Ectodermal cell (in vitro differentiated cells): Measurements from ENCODE around the gene GPR15.

Experiments
- H3K27ac ChIP-seq: 2 replicates; pipeline ENCODE4 v1.7.0; 2013; ENCODE audit warnings: mild to moderate bottlenecking, low read depth, low read length; ENCODE audit not compliant: insufficient read depth, poor library complexity, severe bottlenecking
- H3K27me3 ChIP-seq: 2 replicates; pipeline ENCODE4 v1.7.0; 2013; ENCODE audit warnings: mild to moderate bottlenecking, low read length; ENCODE audit not compliant: insufficient read depth, control insufficient read depth, poor library complexity, severe bottlenecking
- H3K36me3 ChIP-seq: one replicate; pipeline ENCODE4 v1.7.0; 2013; ENCODE audit warnings: low read length; ENCODE audit not compliant: control insufficient read depth, insufficient read depth
- H3K4me1 ChIP-seq: one replicate; pipeline ENCODE4 v1.7.0; 2013; ENCODE audit warnings: low read length; ENCODE audit not compliant: control insufficient read depth, insufficient read depth
- H3K4me3 ChIP-seq: 2 replicates; pipeline ENCODE4 v1.7.0; 2013; ENCODE audit warnings: low read depth, low read length, control low read depth; ENCODE audit not compliant: insufficient read depth
- H3K9me3 ChIP-seq: 2 replicates; pipeline ENCODE4 v1.7.0; 2013; ENCODE audit warnings: mild to moderate bottlenecking, low read length, moderate library complexity; ENCODE audit not compliant: control insufficient read depth
- WGBS, 2 experiments: methylation state at CpG; one replicate each; pipeline ENCODE4 v1.1.7; 2013; ENCODE audit warnings: missing lambda C conversion rate in 2 of 2; 5-methylcytosine and 5-hydroxymethylcytosine counted together

The GPR15 gene

GRCh38 chr3:98545940-98546339 lies 14.2 kb downstream of the GPR15 start:
- Histone ChIP-seq H3K9me3 (no peaks in the 10 kb centered on the region), H3K4me3 (no peak overlapping the region), H3K27me3 (no peaks in the 10 kb centered on the region), H3K27ac (no peak overlapping the region), H3K36me3 (no peaks in the 10 kb centered on the region), H3K4me1 (no peaks in the 10 kb centered on the region)
- 88 to 92% methylated on average over 5 of the region's 5 CpGs for whole genome bisulfite sequencing, 2 experiments

GRCh38 chr3:98548544-98548943 lies 16.8 kb downstream of the GPR15 start:
- Histone ChIP-seq H3K9me3 (no peaks in the 10 kb centered on the region), H3K4me1 (no peaks in the 10 kb centered on the region), H3K27me3 (no peaks in the 10 kb centered on the region), H3K4me3 (no peak overlapping the region), H3K27ac (no peak overlapping the region), H3K36me3 (no peaks in the 10 kb centered on the region)
- WGBS, 2 experiments: 92 to 97% methylated on average over 4 to 5 of the region's 5 CpGs

GRCh38 chr3:98550833-98551232 lies 19.1 kb downstream of the GPR15 start:
- 91 to 93% methylated on average over 3 of the region's 3 CpGs for whole genome bisulfite sequencing, 2 experiments
- Histone ChIP-seq H3K27me3 (no peaks in the 10 kb centered on the region), H3K36me3 (no peaks in the 10 kb centered on the region), H3K9me3 (no peaks in the 10 kb centered on the region), H3K4me3 (no peak overlapping the region), H3K27ac (no peak overlapping the region), H3K4me1 (no peaks in the 10 kb centered on the region)

GRCh38 chr3:98551236-98551635 lies 19.5 kb downstream of the GPR15 start:
- H3K4me1 ChIP-seq: no peaks in the 10 kb centered on the region
- H3K27ac ChIP-seq: no peak overlapping the region
- H3K9me3 ChIP-seq: no peaks in the 10 kb centered on the region
- H3K27me3 ChIP-seq: no peaks in the 10 kb centered on the region
- no peak overlapping the region for H3K4me3 ChIP-seq
- H3K36me3 ChIP-seq: no peaks in the 10 kb centered on the region
- WGBS, 2 experiments: 95 to 96% methylated on average over 2 of the region's 2 CpGs

- Histone ChIP-seq H3K4me1 (no peaks in the 10 kb centered on the region), H3K36me3 (no peaks in the 10 kb centered on the region), H3K27ac (no peak overlapping the region), H3K27me3 (no peaks in the 10 kb centered on the region), H3K9me3 (no peaks in the 10 kb centered on the region), H3K4me3 (no peak overlapping the region)
- WGBS, 2 experiments: 91 to 100% methylated on average over 1 to 3 of the region's 3 CpGs
Observed at GRCh38 chr3:98551754-98552153, 20.0 kb downstream of the GPR15 start.

GRCh38 chr3:98552232-98553020 lies 20.6 kb downstream of the GPR15 start:
- Histone ChIP-seq H3K4me3 (no peak overlapping the region), H3K36me3 (no peaks in the 10 kb centered on the region), H3K9me3 (no peaks in the 10 kb centered on the region), H3K27me3 (no peaks in the 10 kb centered on the region), H3K4me1 (no peaks in the 10 kb centered on the region), H3K27ac (no peak overlapping the region)
- 86 to 87% methylated on average over 4 of the region's 4 CpGs for WGBS, 2 experiments

- Histone ChIP-seq H3K9me3 (no peaks in the 10 kb centered on the region), H3K36me3 (no peaks in the 10 kb centered on the region), H3K27me3 (no peaks in the 10 kb centered on the region), H3K4me3 (no peak overlapping the region), H3K4me1 (no peaks in the 10 kb centered on the region), H3K27ac (no peak overlapping the region)
- 92 to 98% methylated on average over 5 to 6 of the region's 6 CpGs for WGBS, 2 experiments
Observed at GRCh38 chr3:98553021-98553563, 21.3 kb downstream of the GPR15 start.

- Histone ChIP-seq H3K27ac (no peak overlapping the region), H3K9me3 (no peaks in the 10 kb centered on the region), H3K4me3 (no peak overlapping the region), H3K4me1 (no peaks in the 10 kb centered on the region), H3K36me3 (no peaks in the 10 kb centered on the region), H3K27me3 (no peaks in the 10 kb centered on the region)
- WGBS, 2 experiments: 100% methylated on average over 1 of the region's 2 CpGs
Observed at GRCh38 chr3:98553753-98554152, 22.0 kb downstream of the GPR15 start.

- Histone ChIP-seq H3K4me1 (no peaks in the 10 kb centered on the region), H3K27ac (no peak overlapping the region), H3K9me3 (no peaks in the 10 kb centered on the region), H3K27me3 (no peaks in the 10 kb centered on the region), H3K4me3 (no peak overlapping the region), H3K36me3 (no peaks in the 10 kb centered on the region)
- 62 to 100% methylated on average over 1 of the region's 2 CpGs for WGBS, 2 experiments
Observed at GRCh38 chr3:98554580-98554979, 22.8 kb downstream of the GPR15 start.

GRCh38 chr3:98555025-98555379 lies 23.2 kb downstream of the GPR15 start:
- no peak overlapping the region for H3K27ac ChIP-seq
- no peak overlapping the region for H3K4me3 ChIP-seq
- no peaks in the 10 kb centered on the region for H3K27me3 ChIP-seq
- no peaks in the 10 kb centered on the region for H3K4me1 ChIP-seq
- no peaks in the 10 kb centered on the region for H3K9me3 ChIP-seq
- H3K36me3 ChIP-seq: no peaks in the 10 kb centered on the region
- WGBS, 2 experiments: 83 to 85% methylated on average over 4 of the region's 4 CpGs
